ENCODE measurements around the gene TRMT1. TPM values are rescaled to one million over a fixed set of nuclear protein-coding genes. Genes with fewer than 3 reads are reported as not detected.

The TRMT1 gene
- total RNA-seq, 1 donor from 2014 or later, result 13.0 TPM

GRCh38 chr19:13135068-13136062, 18.8 kb upstream of the TRMT1 start:
- Histone ChIP-seq H3K36me3 (ENCODE audit: control insufficient read depth in 3 of 3, insufficient read depth in 3 of 3, low read length in 3 of 3) (peaks cover 30 to 35% (median 33%) of the 10 kb centered on the region in 3 donors), H3K4me1 (ENCODE audit: control insufficient read depth in 3 of 3, insufficient read depth in 3 of 3, low read length in 3 of 3) (peaks cover 0 to 4% (median 0%) of the 10 kb centered on the region in 3 donors), H3K4me3 (ENCODE audit: low read length in 3 of 3) (no peak overlapping the region), H3K9me3 (ENCODE audit: control insufficient read depth in 3 of 3, low read length in 3 of 3) (no peaks in the 10 kb centered on the region), H3K27me3 (ENCODE audit: control insufficient read depth in 3 of 3, insufficient read depth in 3 of 3, low read length in 3 of 3) (no peaks in the 10 kb centered on the region), H3K9ac (ENCODE audit: low read depth in 1 of 3, low read length in 3 of 3) (peak overlapping the region in 1 of 3 donors; percentile 20), H3K27ac (ENCODE audit: low read depth, low read length) (no peak overlapping the region)

- H3K9me3 ChIP-seq (ENCODE audit: control insufficient read depth in 3 of 3, low read length in 3 of 3), result no peaks in the 10 kb centered on the region
- peaks cover 30 to 35% (median 33%) of the 10 kb centered on the region in 3 donors for H3K36me3 ChIP-seq (ENCODE audit: control insufficient read depth in 3 of 3, insufficient read depth in 3 of 3, low read length in 3 of 3)
- no peak overlapping the region for H3K27ac ChIP-seq (ENCODE audit: low read depth, low read length)
- H3K27me3 ChIP-seq (ENCODE audit: control insufficient read depth in 3 of 3, insufficient read depth in 3 of 3, low read length in 3 of 3), result no peaks in the 10 kb centered on the region
- H3K4me3 ChIP-seq (ENCODE audit: low read length in 3 of 3), result no peak overlapping the region
- H3K9ac ChIP-seq (ENCODE audit: low read depth in 1 of 3, low read length in 3 of 3), result peak overlapping the region in 1 of 3 donors; percentile 20
- peaks cover 0 to 4% (median 0%) of the 10 kb centered on the region in 3 donors for H3K4me1 ChIP-seq (ENCODE audit: control insufficient read depth in 3 of 3, insufficient read depth in 3 of 3, low read length in 3 of 3)
Measured at GRCh38 chr19:13134626-13135025, 18.1 kb upstream of the TRMT1 start.

GRCh38 chr19:13133241-13133870, 16.8 kb upstream of the TRMT1 start:
- H3K9me3 ChIP-seq (ENCODE audit: control insufficient read depth in 3 of 3, low read length in 3 of 3), result no peaks in the 10 kb centered on the region
- H3K27ac ChIP-seq (ENCODE audit: low read depth, low read length), result no peak overlapping the region
- no peaks in the 10 kb centered on the region for H3K27me3 ChIP-seq (ENCODE audit: control insufficient read depth in 3 of 3, insufficient read depth in 3 of 3, low read length in 3 of 3)
- no peak overlapping the region for H3K9ac ChIP-seq (ENCODE audit: low read depth in 1 of 3, low read length in 3 of 3)
- H3K4me1 ChIP-seq (ENCODE audit: control insufficient read depth in 3 of 3, insufficient read depth in 3 of 3, low read length in 3 of 3), result peaks cover 0 to 7% (median 0%) of the 10 kb centered on the region in 3 donors
- peaks cover 24 to 32% (median 29%) of the 10 kb centered on the region in 3 donors for H3K36me3 ChIP-seq (ENCODE audit: control insufficient read depth in 3 of 3, insufficient read depth in 3 of 3, low read length in 3 of 3)
- no peak overlapping the region for H3K4me3 ChIP-seq (ENCODE audit: low read length in 3 of 3)

- Histone ChIP-seq H3K27ac (ENCODE audit: low read depth, low read length) (no peak overlapping the region), H3K9ac (ENCODE audit: low read depth in 1 of 3, low read length in 3 of 3) (peak overlapping the region in 1 of 3 donors; percentile 3), H3K27me3 (ENCODE audit: control insufficient read depth in 3 of 3, insufficient read depth in 3 of 3, low read length in 3 of 3) (no peaks in the 10 kb centered on the region), H3K36me3 (ENCODE audit: control insufficient read depth in 3 of 3, insufficient read depth in 3 of 3, low read length in 3 of 3) (peaks cover 17 to 25% (median 22%) of the 10 kb centered on the region in 3 donors), H3K4me3 (ENCODE audit: low read length in 3 of 3) (no peak overlapping the region), H3K9me3 (ENCODE audit: control insufficient read depth in 3 of 3, low read length in 3 of 3) (no peaks in the 10 kb centered on the region), H3K4me1 (ENCODE audit: control insufficient read depth in 3 of 3, insufficient read depth in 3 of 3, low read length in 3 of 3) (peaks cover 0 to 7% (median 0%) of the 10 kb centered on the region in 3 donors)
Measured at GRCh38 chr19:13132471-13133180, 16.1 kb upstream of the TRMT1 start.

- Histone ChIP-seq H3K4me1 (ENCODE audit: control insufficient read depth in 3 of 3, insufficient read depth in 3 of 3, low read length in 3 of 3) (peaks cover 0 to 7% (median 0%) of the 10 kb centered on the region in 3 donors), H3K36me3 (ENCODE audit: control insufficient read depth in 3 of 3, insufficient read depth in 3 of 3, low read length in 3 of 3) (peaks cover 4 to 10% (median 8%) of the 10 kb centered on the region in 3 donors), H3K9ac (ENCODE audit: low read depth in 1 of 3, low read length in 3 of 3) (no peak overlapping the region), H3K9me3 (ENCODE audit: control insufficient read depth in 3 of 3, low read length in 3 of 3) (no peaks in the 10 kb centered on the region), H3K27ac (ENCODE audit: low read depth, low read length) (no peak overlapping the region), H3K4me3 (ENCODE audit: low read length in 3 of 3) (no peak overlapping the region), H3K27me3 (ENCODE audit: control insufficient read depth in 3 of 3, insufficient read depth in 3 of 3, low read length in 3 of 3) (no peaks in the 10 kb centered on the region)
Measured at GRCh38 chr19:13130886-13131490, 14.4 kb upstream of the TRMT1 start.

GRCh38 chr19:13129384-13129783, 12.8 kb upstream of the TRMT1 start:
- Histone ChIP-seq H3K27me3 (ENCODE audit: control insufficient read depth in 3 of 3, insufficient read depth in 3 of 3, low read length in 3 of 3) (no peaks in the 10 kb centered on the region), H3K36me3 (ENCODE audit: control insufficient read depth in 3 of 3, insufficient read depth in 3 of 3, low read length in 3 of 3) (peaks cover 0 to 3% (median 0%) of the 10 kb centered on the region in 3 donors), H3K4me1 (ENCODE audit: control insufficient read depth in 3 of 3, insufficient read depth in 3 of 3, low read length in 3 of 3) (peaks cover 0 to 2% (median 0%) of the 10 kb centered on the region in 3 donors), H3K4me3 (ENCODE audit: low read length in 3 of 3) (no peak overlapping the region), H3K9ac (ENCODE audit: low read depth in 1 of 3, low read length in 3 of 3) (no peak overlapping the region), H3K9me3 (ENCODE audit: control insufficient read depth in 3 of 3, low read length in 3 of 3) (no peaks in the 10 kb centered on the region), H3K27ac (ENCODE audit: low read depth, low read length) (no peak overlapping the region)

GRCh38 chr19:13128583-13128982, 12.0 kb upstream of the TRMT1 start:
- H3K9ac ChIP-seq (ENCODE audit: low read depth in 1 of 3, low read length in 3 of 3), result peak overlapping the region in 1 of 3 donors; percentile 8
- no peaks in the 10 kb centered on the region for H3K27me3 ChIP-seq (ENCODE audit: control insufficient read depth in 3 of 3, insufficient read depth in 3 of 3, low read length in 3 of 3)
- no peaks in the 10 kb centered on the region for H3K9me3 ChIP-seq (ENCODE audit: control insufficient read depth in 3 of 3, low read length in 3 of 3)
- H3K4me1 ChIP-seq (ENCODE audit: control insufficient read depth in 3 of 3, insufficient read depth in 3 of 3, low read length in 3 of 3), result peaks cover 0 to 2% (median 0%) of the 10 kb centered on the region in 3 donors
- peaks cover 0 to 3% (median 0%) of the 10 kb centered on the region in 3 donors for H3K36me3 ChIP-seq (ENCODE audit: control insufficient read depth in 3 of 3, insufficient read depth in 3 of 3, low read length in 3 of 3)
- no peak overlapping the region for H3K27ac ChIP-seq (ENCODE audit: low read depth, low read length)
- H3K4me3 ChIP-seq (ENCODE audit: low read length in 3 of 3), result no peak overlapping the region

GRCh38 chr19:13127811-13128575, 11.5 kb upstream of the TRMT1 start:
- Histone ChIP-seq H3K27me3 (ENCODE audit: control insufficient read depth in 3 of 3, insufficient read depth in 3 of 3, low read length in 3 of 3) (no peaks in the 10 kb centered on the region), H3K36me3 (ENCODE audit: control insufficient read depth in 3 of 3, insufficient read depth in 3 of 3, low read length in 3 of 3) (peaks cover 0 to 3% (median 0%) of the 10 kb centered on the region in 3 donors), H3K9ac (ENCODE audit: low read depth in 1 of 3, low read length in 3 of 3) (no peak overlapping the region), H3K27ac (ENCODE audit: low read depth, low read length) (no peak overlapping the region), H3K4me1 (ENCODE audit: control insufficient read depth in 3 of 3, insufficient read depth in 3 of 3, low read length in 3 of 3) (peaks cover 0 to 2% (median 0%) of the 10 kb centered on the region in 3 donors), H3K4me3 (ENCODE audit: low read length in 3 of 3) (no peak overlapping the region), H3K9me3 (ENCODE audit: control insufficient read depth in 3 of 3, low read length in 3 of 3) (no peaks in the 10 kb centered on the region)

GRCh38 chr19:13127051-13127450, 10.5 kb upstream of the TRMT1 start:
- no peak overlapping the region for H3K9ac ChIP-seq (ENCODE audit: low read depth in 1 of 3, low read length in 3 of 3)
- H3K9me3 ChIP-seq (ENCODE audit: control insufficient read depth in 3 of 3, low read length in 3 of 3), result no peaks in the 10 kb centered on the region
- no peaks in the 10 kb centered on the region for H3K36me3 ChIP-seq (ENCODE audit: control insufficient read depth in 3 of 3, insufficient read depth in 3 of 3, low read length in 3 of 3)
- H3K27me3 ChIP-seq (ENCODE audit: control insufficient read depth in 3 of 3, insufficient read depth in 3 of 3, low read length in 3 of 3), result no peaks in the 10 kb centered on the region
- no peak overlapping the region for H3K4me3 ChIP-seq (ENCODE audit: low read length in 3 of 3)
- H3K27ac ChIP-seq (ENCODE audit: low read depth, low read length), result no peak overlapping the region
- H3K4me1 ChIP-seq (ENCODE audit: control insufficient read depth in 3 of 3, insufficient read depth in 3 of 3, low read length in 3 of 3), result peaks cover under 1 to 4% (median 1%) of the 10 kb centered on the region in 3 donors

Measured in skeletal muscle tissue (tissue), 4 donors.